Peyer's patch (tissue), 4 donors: ENCODE data around the gene FAM3C. TPM values are rescaled to one million over a fixed set of nuclear protein-coding genes. Genes with fewer than 3 reads are reported as not detected.
A peak's percentile ranks its signal among the peaks of the same experiment; 100 is the strongest.

Experiments used
- DNase-seq, 3 donors: peaks; one replicate each; pipeline ENCODE4 v3.0.0-alpha.2; 2017 to 2019
- H3K27ac ChIP-seq, 4 donors: fragments of 200-600 bp; sonication (generic); one replicate each; pipeline ENCODE4 v1.5.1; 2016 to 2019
- H3K27me3 ChIP-seq, 2 donors: fragments of 200-600 bp; sonication (generic); one replicate each; pipeline ENCODE4 v1.5.1; 2019
- H3K36me3 ChIP-seq, 3 donors: fragments of 200-600 bp; sonication (generic); one replicate each; pipeline ENCODE4 v1.5.1; 2016 to 2019
- H3K4me1 ChIP-seq, 4 donors: fragments of 200-600 bp; sonication (generic); one replicate each; pipeline ENCODE4 v1.5.1; 2016 to 2019
- H3K4me3 ChIP-seq, 4 donors: fragments of 200-600 bp; sonication (generic); 1 replicate in 3 of 4; 2 replicates in 1 of 4; pipeline ENCODE4 v1.5.1; 2016 to 2019; ENCODE audit warnings: mild to moderate bottlenecking in 1 of 4
- H3K9me3 ChIP-seq, 4 donors: fragments of 200-600 bp; sonication (generic); one replicate each; pipeline ENCODE4 v1.5.1; 2016 to 2019; ENCODE audit warnings: mild to moderate bottlenecking in 1 of 4
- CTCF ChIP-seq, 6 experiments: fragments of 450-650 bp in 4 of 6; fragments of 200-600 bp in 2 of 6; sonication (generic) in 1 of 6; IDR thresholded peaks; one replicate each; pipeline ENCODE4 v1.5.1; 2017 to 2019; ENCODE audit warnings: antibody characterized with exemption in 6 of 6, mild to moderate bottlenecking in 3 of 6, moderate library complexity in 1 of 6
- POLR2A ChIP-seq, 2 donors: fragments of 450-650 bp; IDR thresholded peaks; one replicate each; pipeline ENCODE4 v1.5.1; 2017; ENCODE audit warnings: antibody characterized with exemption in 2 of 2, mild to moderate bottlenecking in 2 of 2, moderate library complexity in 2 of 2
- total RNA-seq, 4 donors: library from RNA; depleted of rRNA; stranded (reverse); fragments of >200 nt; gene quantifications; one replicate each; pipeline ENCODE4 v1.1.0, GENCODE V29; 2016

Gene FAM3C
- total RNA-seq, 4 donors from 2014 or later = 20.6 to 204 (median 149) TPM

GRCh38 chr7:121369462-121369861 is 26.6 kb downstream of the FAM3C start:
- no peak overlapping the region for H3K4me3 ChIP-seq
- peaks cover 0 to 35% (median 0%) of the 10 kb centered on the region in 3 donors for H3K36me3 ChIP-seq
- peak overlapping the region in 3 of 4 donors; percentile 3 to 68 (median 20) for H3K27ac ChIP-seq
- H3K27me3 ChIP-seq = no peaks in the 10 kb centered on the region
- no peak for DNase-seq
- TF ChIP-seq POLR2A (IDR thresholded peaks at IDR 0.05) (no peak), CTCF (IDR thresholded peaks at IDR 0.05) (no peak)
- H3K9me3 ChIP-seq = no peaks in the 10 kb centered on the region
- H3K4me1 ChIP-seq = peaks cover 0 to 16% (median 6%) of the 10 kb centered on the region in 4 donors

GRCh38 chr7:121366852-121367431 is 29.2 kb downstream of the FAM3C start:
- Histone ChIP-seq H3K4me1 (peaks cover 0 to 12% (median 0%) of the 10 kb centered on the region in 4 donors), H3K27me3 (no peaks in the 10 kb centered on the region), H3K9me3 (no peaks in the 10 kb centered on the region), H3K27ac (no peak overlapping the region), H3K36me3 (peaks cover 0 to 52% (median 0%) of the 10 kb centered on the region in 3 donors), H3K4me3 (no peak overlapping the region)
- TF ChIP-seq POLR2A (IDR thresholded peaks at IDR 0.05) (no peak), CTCF (IDR thresholded peaks at IDR 0.05) (peak; percentile 28 to 87 (median 82))
- DNase-seq = no peak

GRCh38 chr7:121360564-121360963 is 35.5 kb downstream of the FAM3C start:
- peaks cover 0 to 76% (median 5%) of the 10 kb centered on the region in 3 donors for H3K36me3 ChIP-seq
- H3K4me1 ChIP-seq = no peaks in the 10 kb centered on the region
- H3K4me3 ChIP-seq = no peak overlapping the region
- TF ChIP-seq POLR2A (IDR thresholded peaks at IDR 0.05) (no peak), CTCF (IDR thresholded peaks at IDR 0.05) (no peak)
- DNase-seq = no peak
- no peaks in the 10 kb centered on the region for H3K27me3 ChIP-seq
- H3K9me3 ChIP-seq = no peaks in the 10 kb centered on the region
- H3K27ac ChIP-seq = no peak overlapping the region

- H3K27me3 ChIP-seq = no peaks in the 10 kb centered on the region
- TF ChIP-seq POLR2A (IDR thresholded peaks at IDR 0.05) (no peak), CTCF (IDR thresholded peaks at IDR 0.05) (no peak)
- DNase-seq = no peak
Observed at GRCh38 chr7:121355574-121355973, 40.5 kb downstream of the FAM3C start.

GRCh38 chr7:121352323-121352722 is 43.8 kb downstream of the FAM3C start:
- no peak overlapping the region for H3K4me3 ChIP-seq
- no peaks in the 10 kb centered on the region for H3K27me3 ChIP-seq
- no peaks in the 10 kb centered on the region for H3K9me3 ChIP-seq
- H3K4me1 ChIP-seq = no peaks in the 10 kb centered on the region
- H3K27ac ChIP-seq = no peak overlapping the region
- TF ChIP-seq POLR2A (IDR thresholded peaks at IDR 0.05) (no peak), CTCF (IDR thresholded peaks at IDR 0.05) (no peak)
- H3K36me3 ChIP-seq = peaks cover 0 to 54% (median 3%) of the 10 kb centered on the region in 3 donors
- DNase-seq = no peak

More at GRCh38 chr7:121355574-121355973, 40.5 kb downstream of the FAM3C start:
- Histone ChIP-seq H3K9me3 (no peaks in the 10 kb centered on the region), H3K27ac (no peak overlapping the region), H3K4me1 (no peaks in the 10 kb centered on the region), H3K36me3 (peaks cover 0 to 79% (median 5%) of the 10 kb centered on the region in 3 donors), H3K4me3 (no peak overlapping the region)
